Neural progenitor cell (in vitro differentiated cells): ENCODE measurements around the gene CYLD. TPM values are rescaled to one million over a fixed set of nuclear protein-coding genes. Genes with fewer than 3 reads are reported as not detected.

Source experiments
- DNase-seq: peaks from one replicate; pipeline ENCODE4 v3.0.0-alpha.2; 2016; ENCODE audit warnings: low spot score
- H2AFZ ChIP-seq: fragments of 200-600 bp; sonication (generic); replicated peaks from 2 replicates; pipeline ENCODE4 v1.6.1; 2016; ENCODE audit warnings: antibody characterized with exemption
- H3F3A ChIP-seq: fragments of 200-600 bp; sonication (generic); 2 replicates; pipeline ENCODE4 v1.6.1; 2016; ENCODE audit warnings: antibody characterized with exemption, low read depth
- H3K27ac ChIP-seq: fragments of 200-600 bp; sonication (generic); 2 replicates; pipeline ENCODE4 v1.5.1; 2016; ENCODE audit warnings: mild to moderate bottlenecking
- H3K27me3 ChIP-seq: fragments of 200-600 bp; sonication (generic); 2 replicates; pipeline ENCODE4 v1.6.1; 2016; ENCODE audit warnings: mild to moderate bottlenecking, moderate library complexity
- H3K36me3 ChIP-seq: fragments of 200-600 bp; sonication (generic); 2 replicates; pipeline ENCODE4 v1.5.1; 2016
- H3K4me1 ChIP-seq: fragments of 200-600 bp; sonication (generic); 2 replicates; pipeline ENCODE4 v1.6.1; 2016; ENCODE audit warnings: mixed run types
- H3K4me2 ChIP-seq: fragments of 200-600 bp; sonication (generic); 2 replicates; pipeline ENCODE4 v1.6.1; 2016
- H3K4me3 ChIP-seq: fragments of 200-600 bp; sonication (generic); 2 replicates; pipeline ENCODE4 v1.5.1; 2016
- H3K79me2 ChIP-seq: fragments of 200-600 bp; sonication (generic); 2 replicates; pipeline ENCODE4 v1.6.1; 2016; ENCODE audit warnings: low read depth
- H3K9ac ChIP-seq: fragments of 200-600 bp; sonication (generic); 2 replicates; pipeline ENCODE4 v1.6.1; 2016
- H3K9me3 ChIP-seq: fragments of 200-600 bp; sonication (generic); 2 replicates; pipeline ENCODE4 v1.5.1; 2016; ENCODE audit warnings: low read depth
- H4K20me1 ChIP-seq: fragments of 200-600 bp; sonication (generic); 2 replicates; pipeline ENCODE4 v1.6.1; 2016; ENCODE audit warnings: low read depth
- H3K27ac Mint-ChIP-seq: 3 replicates; pipeline ENCODE4 v1.8.0; 2021; ENCODE audit warnings: mixed read lengths
- H3K27me3 Mint-ChIP-seq: 2 replicates; pipeline ENCODE4 v1.8.0; 2022; ENCODE audit warnings: low read depth, mild to moderate bottlenecking, inconsistent platforms, moderate library complexity, mixed read lengths; ENCODE audit not compliant: insufficient read depth
- H3K36me3 Mint-ChIP-seq: 3 replicates; pipeline ENCODE4 v1.8.0; 2021; ENCODE audit warnings: mixed read lengths
- H3K4me1 Mint-ChIP-seq: 3 replicates; pipeline ENCODE4 v1.8.0; 2021; ENCODE audit warnings: mixed read lengths
- H3K4me3 Mint-ChIP-seq: 3 replicates; pipeline ENCODE4 v1.8.0; 2021; ENCODE audit warnings: mild to moderate bottlenecking, moderate library complexity, mixed read lengths
- H3K9me3 Mint-ChIP-seq: 3 replicates; pipeline ENCODE4 v1.8.0; 2020; ENCODE audit warnings: mixed read lengths
- CTCF ChIP-seq: fragments of 200-600 bp; sonication (generic); IDR thresholded peaks from 2 replicates; pipeline ENCODE4 v1.5.1; 2017; ENCODE audit warnings: antibody characterized with exemption, mild to moderate bottlenecking
- EZH2 ChIP-seq: fragments of 200-600 bp; sonication (generic); IDR thresholded peaks from 2 replicates; pipeline ENCODE4 v1.6.1; 2017; ENCODE audit warnings: antibody characterized with exemption, mild to moderate bottlenecking, moderate library complexity
- EZH2phosphoT487 ChIP-seq: fragments of 200-600 bp; sonication (generic); IDR thresholded peaks from 2 replicates; pipeline ENCODE4 v1.6.1; 2017; ENCODE audit warnings: antibody characterized with exemption
- total RNA-seq: library from RNA; depleted of rRNA; stranded (reverse); fragments of >200 nt; gene quantifications from 2 replicates; pipeline ENCODE4 v1.2.3, GENCODE V29; 2015; ENCODE audit warnings: low replicate concordance

The CYLD gene
- total RNA-seq, 1 donor from 2014 or later, result 22.0 TPM

GRCh38 chr16:50802000-50802399 lies 60.1 kb downstream of the CYLD start:
- Mint-ChIP-seq H3K27ac (no peak overlapping the region), H3K36me3 (peaks cover 1% of the 10 kb centered on the region), H3K27me3 (peaks cover 2% of the 10 kb centered on the region), H3K4me3 (no peak overlapping the region), H3K9me3 (peaks cover 2% of the 10 kb centered on the region), H3K4me1 (peaks cover 11% of the 10 kb centered on the region)
- Histone ChIP-seq H3K27ac (no peak overlapping the region), H3K4me2 (no peak overlapping the region), H3K4me3 (no peak overlapping the region), H3K4me1 (peaks cover 11% of the 10 kb centered on the region), H3F3A (no peaks in the 10 kb centered on the region), H4K20me1 (no peaks in the 10 kb centered on the region), H3K79me2 (no peaks in the 10 kb centered on the region), H3K9me3 (no peaks in the 10 kb centered on the region), H3K9ac (no peak overlapping the region), H3K36me3 (no peaks in the 10 kb centered on the region), H2AFZ (no peak overlapping the region), H3K27me3 (no peaks in the 10 kb centered on the region)
- DNase-seq, result no peak
- TF ChIP-seq EZH2phosphoT487, result no peak
- TF ChIP-seq CTCF, result no peak
- no peak for TF ChIP-seq EZH2

GRCh38 chr16:50802961-50803360 lies 61.1 kb downstream of the CYLD start:
- no peaks in the 10 kb centered on the region for H3K36me3 ChIP-seq
- no peak overlapping the region for H3K27ac Mint-ChIP-seq
- TF ChIP-seq CTCF (no peak), EZH2phosphoT487 (no peak), EZH2 (no peak)
- H3K4me3 ChIP-seq, result no peak overlapping the region
- no peak overlapping the region for H3K27ac ChIP-seq
- H3F3A ChIP-seq, result no peaks in the 10 kb centered on the region
- no peak overlapping the region for H3K4me2 ChIP-seq
- H3K9ac ChIP-seq, result no peak overlapping the region
- peaks cover 2% of the 10 kb centered on the region for H3K27me3 Mint-ChIP-seq
- no peaks in the 10 kb centered on the region for H3K79me2 ChIP-seq
- DNase-seq, result no peak
- peaks cover 11% of the 10 kb centered on the region for H3K4me1 ChIP-seq
- H3K27me3 ChIP-seq, result no peaks in the 10 kb centered on the region
- H3K36me3 Mint-ChIP-seq, result peaks cover 1% of the 10 kb centered on the region
- H3K4me1 Mint-ChIP-seq, result peaks cover 11% of the 10 kb centered on the region
- no peaks in the 10 kb centered on the region for H4K20me1 ChIP-seq
- no peaks in the 10 kb centered on the region for H3K9me3 ChIP-seq
- peaks cover 2% of the 10 kb centered on the region for H3K9me3 Mint-ChIP-seq
- no peak overlapping the region for H2AFZ ChIP-seq
- no peak overlapping the region for H3K4me3 Mint-ChIP-seq

GRCh38 chr16:50804290-50804907 lies 62.5 kb downstream of the CYLD start:
- Histone ChIP-seq H2AFZ (no peak overlapping the region), H3K4me3 (no peak overlapping the region), H3K9me3 (no peaks in the 10 kb centered on the region), H3K9ac (no peak overlapping the region), H3K27ac (no peak overlapping the region), H3K36me3 (no peaks in the 10 kb centered on the region), H3K4me1 (peaks cover 16% of the 10 kb centered on the region), H3K4me2 (no peak overlapping the region), H4K20me1 (no peaks in the 10 kb centered on the region), H3K79me2 (no peaks in the 10 kb centered on the region), H3F3A (no peaks in the 10 kb centered on the region), H3K27me3 (no peaks in the 10 kb centered on the region)
- no peak overlapping the region for H3K4me3 Mint-ChIP-seq
- TF ChIP-seq CTCF (no peak), EZH2 (no peak), EZH2phosphoT487 (no peak)
- no peak for DNase-seq
- H3K27me3 Mint-ChIP-seq, result peaks cover 3% of the 10 kb centered on the region
- no peak overlapping the region for H3K27ac Mint-ChIP-seq
- peaks cover 19% of the 10 kb centered on the region for H3K4me1 Mint-ChIP-seq
- no peaks in the 10 kb centered on the region for H3K36me3 Mint-ChIP-seq
- peaks cover 2% of the 10 kb centered on the region for H3K9me3 Mint-ChIP-seq
